KOPT-K1 (cell line): ENCODE results near the gene MEI1.

Experiments used
- H3K27ac ChIP-seq: fragments of 200-600 bp; sonication (generic); 2 replicates; pipeline ENCODE4 v1.5.1; 2016; ENCODE audit warnings: antibody characterized with exemption, mild to moderate bottlenecking, low read depth, low read length; ENCODE audit not compliant: poor library complexity, severe bottlenecking
- H3K36me3 ChIP-seq: fragments of 200-600 bp; sonication (generic); 2 replicates; pipeline ENCODE4 v1.5.1; 2017; ENCODE audit warnings: antibody characterized with exemption, mild to moderate bottlenecking, low read length, moderate library complexity; ENCODE audit not compliant: insufficient read depth
- H3K9me3 ChIP-seq: fragments of 200-600 bp; sonication (generic); 2 replicates; pipeline ENCODE4 v1.5.1; 2017; ENCODE audit warnings: antibody characterized with exemption, low read length, mild to moderate bottlenecking; ENCODE audit not compliant: insufficient read depth, poor library complexity, severe bottlenecking

Gene MEI1

DNA sequence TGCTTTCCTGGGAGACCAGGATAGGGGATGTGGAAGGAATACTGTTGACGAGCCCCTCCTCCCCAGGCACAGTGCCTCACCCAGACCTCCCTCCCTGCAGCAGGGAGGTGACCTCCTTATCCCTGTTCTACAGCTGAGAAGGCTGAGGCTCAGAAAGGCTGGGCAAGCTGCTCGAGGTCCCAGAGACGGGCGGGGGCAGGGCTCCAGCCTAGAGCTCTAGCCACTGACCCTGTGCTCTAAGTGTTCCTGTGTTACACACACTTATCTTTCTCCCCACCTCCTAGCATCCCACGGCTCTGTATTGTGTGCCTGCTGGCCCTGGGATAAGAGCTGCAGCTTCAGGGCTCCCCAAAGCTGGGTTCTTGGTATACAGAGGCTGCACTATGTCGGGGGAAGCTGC lies 109.1 kb downstream of the MEI1 start:
- Histone ChIP-seq H3K9me3 (no peaks in the 10 kb centered on the region), H3K27ac (no peak overlapping the region), H3K36me3 (peaks cover 57% of the 10 kb centered on the region)

GRCh38 chr22:41810022-41810421 lies 110.7 kb downstream of the MEI1 start:
- no peaks in the 10 kb centered on the region for H3K9me3 ChIP-seq
- peaks cover 73% of the 10 kb centered on the region for H3K36me3 ChIP-seq
- H3K27ac ChIP-seq = no peak overlapping the region

- Histone ChIP-seq H3K27ac (no peak overlapping the region), H3K9me3 (no peaks in the 10 kb centered on the region), H3K36me3 (peaks cover 92% of the 10 kb centered on the region)
These were observed 113.7 kb downstream of the MEI1 start for GRCh38 chr22:41812805-41813545.

DNA sequence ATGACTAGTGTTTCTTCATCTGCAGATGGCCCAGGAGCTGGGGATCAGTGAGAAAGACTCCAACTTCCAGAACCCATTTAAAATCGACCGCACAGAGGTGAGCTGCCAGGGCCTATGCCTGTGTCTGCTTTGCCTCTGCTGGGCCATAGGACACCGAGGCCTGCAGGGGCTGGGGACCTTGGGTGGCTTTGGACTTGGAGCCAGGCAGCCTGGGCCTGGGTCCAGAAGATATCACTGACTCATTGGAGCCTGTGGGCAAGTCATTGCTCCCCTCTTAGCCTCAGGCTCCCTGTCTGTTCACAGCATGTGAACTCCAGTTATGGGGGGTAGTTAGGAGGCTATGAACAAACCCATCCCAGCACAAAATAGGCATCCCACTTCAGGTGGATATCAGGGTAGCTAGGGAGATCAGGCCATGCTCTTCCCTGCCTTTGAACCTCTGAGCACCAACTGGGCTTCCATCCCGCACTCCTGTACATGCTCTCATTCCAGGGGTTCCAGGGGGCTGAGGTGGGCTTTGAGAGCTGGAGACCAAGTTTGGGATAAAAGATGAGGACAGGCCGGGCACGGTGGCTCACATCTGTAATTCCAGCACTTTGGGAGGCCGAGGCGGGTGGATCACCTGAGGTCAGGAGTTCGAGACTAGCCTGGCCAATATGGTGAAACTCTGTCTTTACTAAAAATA lies 114.6 kb downstream of the MEI1 start:
- peaks cover 89% of the 10 kb centered on the region for H3K36me3 ChIP-seq

DNA sequence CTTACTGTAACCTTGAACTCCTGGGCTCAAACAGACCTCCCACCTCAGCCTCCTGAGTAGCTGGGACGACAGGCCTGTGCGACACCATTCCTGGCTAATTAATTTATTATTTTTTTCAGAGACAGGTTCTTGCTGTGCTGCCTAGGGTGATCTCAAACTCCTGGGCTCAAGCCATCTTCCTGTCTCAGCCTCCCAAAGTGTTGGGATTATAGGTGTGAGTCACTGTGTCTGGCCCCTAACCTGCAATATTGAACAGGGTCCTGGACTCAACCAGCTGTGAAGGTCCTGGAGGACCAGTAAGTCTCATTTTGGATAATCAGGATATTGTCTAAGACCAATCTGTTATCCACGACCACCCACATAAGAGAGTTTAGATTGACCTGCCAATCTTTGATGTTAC lies 116.4 kb downstream of the MEI1 start:
- Histone ChIP-seq H3K27ac (no peak overlapping the region), H3K36me3 (peaks cover 84% of the 10 kb centered on the region)

More for the DNA sequence above, 114.6 kb downstream of the MEI1 start:
- H3K27ac ChIP-seq = no peak overlapping the region
- no peaks in the 10 kb centered on the region for H3K9me3 ChIP-seq

DNA sequence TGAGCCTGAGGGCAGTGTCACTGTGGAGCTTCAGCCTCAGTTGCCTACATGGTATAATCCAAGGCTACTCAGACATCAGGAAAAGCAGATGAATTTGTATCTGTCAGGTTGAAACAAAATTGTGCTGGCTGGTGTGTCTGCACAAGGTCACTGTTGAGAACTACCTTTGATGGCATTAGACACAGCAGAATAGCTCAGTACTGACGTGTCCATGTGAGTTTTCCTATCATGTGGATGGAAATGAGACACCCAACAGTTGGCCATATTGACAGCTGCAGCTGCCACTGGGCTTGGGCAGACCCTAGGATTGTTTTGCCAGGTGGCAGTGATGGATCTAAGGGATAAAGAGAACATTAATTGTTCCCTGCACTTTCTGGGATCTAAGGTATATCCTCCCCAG lies 116.9 kb downstream of the MEI1 start:
- H3K9me3 ChIP-seq = no peaks in the 10 kb centered on the region

More for the DNA sequence above, 116.4 kb downstream of the MEI1 start:
- no peaks in the 10 kb centered on the region for H3K9me3 ChIP-seq

GRCh38 chr22:41816871-41817270 lies 117.6 kb downstream of the MEI1 start:
- no peak overlapping the region for H3K27ac ChIP-seq
- peaks cover 81% of the 10 kb centered on the region for H3K36me3 ChIP-seq
- no peaks in the 10 kb centered on the region for H3K9me3 ChIP-seq

More for the DNA sequence above, 116.9 kb downstream of the MEI1 start:
- H3K36me3 ChIP-seq = peaks cover 83% of the 10 kb centered on the region
- no peak overlapping the region for H3K27ac ChIP-seq

- H3K36me3 ChIP-seq = peaks cover 81% of the 10 kb centered on the region
- no peak overlapping the region for H3K27ac ChIP-seq
These were observed 118.7 kb downstream of the MEI1 start for GRCh38 chr22:41818011-41818410.

GRCh38 chr22:41818596-41818995 lies 119.3 kb downstream of the MEI1 start:
- Histone ChIP-seq H3K9me3 (no peaks in the 10 kb centered on the region), H3K36me3 (peaks cover 81% of the 10 kb centered on the region), H3K27ac (no peak overlapping the region)

More at GRCh38 chr22:41818011-41818410, 118.7 kb downstream of the MEI1 start:
- no peaks in the 10 kb centered on the region for H3K9me3 ChIP-seq

DNA sequence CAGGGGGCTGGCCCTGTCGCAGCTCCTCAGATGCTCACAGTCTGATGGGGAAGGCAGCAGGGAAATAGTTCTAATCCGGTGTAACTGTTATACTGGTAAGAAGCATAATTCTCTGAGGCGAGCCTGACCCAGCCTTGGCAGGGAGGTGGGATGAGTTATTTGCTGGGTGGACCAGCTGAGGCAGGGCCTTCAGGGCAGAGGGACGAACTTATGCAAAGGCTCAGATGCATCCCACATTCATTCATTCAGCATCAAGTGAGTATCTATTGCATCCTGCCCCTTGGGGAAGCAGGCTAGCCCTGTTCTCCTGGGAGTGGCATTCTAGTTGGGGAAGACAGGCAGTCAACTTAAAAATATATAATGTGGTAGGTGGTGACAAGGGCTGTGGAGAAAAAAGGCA lies 120.0 kb downstream of the MEI1 start:
- H3K9me3 ChIP-seq = no peaks in the 10 kb centered on the region
- no peak overlapping the region for H3K27ac ChIP-seq
- H3K36me3 ChIP-seq = peaks cover 81% of the 10 kb centered on the region

DNA sequence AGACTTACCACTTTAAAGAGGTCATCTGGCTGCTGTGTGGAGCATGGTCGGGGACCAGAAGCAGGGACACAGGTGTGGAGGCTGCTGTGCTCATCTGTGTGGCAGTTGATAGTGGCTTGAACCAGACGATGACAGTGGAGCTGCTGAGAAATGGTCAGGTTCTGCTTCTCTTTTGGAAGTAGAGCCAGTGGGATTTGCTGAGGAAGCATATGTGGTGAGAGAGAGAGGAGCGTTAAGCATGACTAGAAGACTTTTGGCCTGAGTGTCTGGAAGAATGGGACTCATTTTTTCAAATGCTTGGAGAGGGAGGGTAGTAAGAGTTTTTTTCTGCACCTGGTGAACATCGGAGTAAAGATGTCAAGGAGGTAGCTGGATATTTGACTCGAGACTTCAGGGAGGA lies 121.1 kb downstream of the MEI1 start:
- no peaks in the 10 kb centered on the region for H3K9me3 ChIP-seq
- H3K36me3 ChIP-seq = peaks cover 81% of the 10 kb centered on the region
- no peak overlapping the region for H3K27ac ChIP-seq

GRCh38 chr22:41821471-41822316 lies 122.4 kb downstream of the MEI1 start:
- no peaks in the 10 kb centered on the region for H3K9me3 ChIP-seq
- peak overlapping the region; percentile 5 for H3K27ac ChIP-seq
- H3K36me3 ChIP-seq = peaks cover 81% of the 10 kb centered on the region

- Histone ChIP-seq H3K27ac (no peak overlapping the region), H3K9me3 (no peaks in the 10 kb centered on the region), H3K36me3 (peaks cover 78% of the 10 kb centered on the region)
These were observed 123.2 kb downstream of the MEI1 start for GRCh38 chr22:41822317-41823057.

DNA sequence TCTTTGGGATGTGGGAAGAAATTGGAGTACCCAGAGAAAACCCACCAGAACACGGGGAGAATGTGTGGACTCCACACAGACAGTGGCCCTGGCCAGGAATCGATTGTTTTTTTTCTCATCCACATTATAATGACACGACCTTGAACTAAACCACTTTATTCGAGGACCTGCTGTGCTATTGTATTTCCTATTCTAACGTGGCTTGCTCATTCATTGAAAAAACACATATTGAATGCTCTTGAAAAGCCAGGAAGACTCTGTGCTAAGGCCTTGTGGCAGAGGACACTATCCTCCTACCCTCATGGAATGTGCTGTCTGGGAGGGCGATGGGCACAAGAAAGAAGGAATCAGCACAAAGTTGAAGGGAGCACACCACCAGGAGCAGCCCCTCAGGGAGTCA lies 124.5 kb downstream of the MEI1 start:
- H3K36me3 ChIP-seq = peaks cover 73% of the 10 kb centered on the region
- H3K27ac ChIP-seq = no peak overlapping the region
- no peaks in the 10 kb centered on the region for H3K9me3 ChIP-seq
